Natural killer cell (primary cell): ENCODE results near the gene MASP2. TPM values are rescaled to one million over a fixed set of nuclear protein-coding genes. Genes with fewer than 3 reads are reported as not detected.

Experiments used
- ATAC-seq, 3 donors: fragments of 150-1000 bp in 2 of 3; fragments of 200-7000 bp in 1 of 3; cut with Tn5 transposase; 1 replicate in 1 of 3; 2 replicates in 2 of 3; pipeline ENCODE4 v1.10.0; 2021; ENCODE audit warnings: mild to moderate bottlenecking in 2 of 3, moderate library complexity in 2 of 3
- DNase-seq, 2 donors: peaks; one replicate each; pipeline versions ENCODE4 v3.0.0 to v3.0.0-alpha.2; 2013 to 2021; ENCODE audit warnings: mixed read lengths in 1 of 2
- H3K27ac ChIP-seq: one replicate; pipeline ENCODE4 v1.5.1; 2013; ENCODE audit warnings: mild to moderate bottlenecking, low read length
- H3K27me3 ChIP-seq: one replicate; pipeline ENCODE4 v1.6.1; 2013; ENCODE audit warnings: low read length; ENCODE audit not compliant: control insufficient read depth, insufficient read depth
- H3K36me3 ChIP-seq: one replicate; pipeline ENCODE4 v1.6.1; 2013; ENCODE audit warnings: low read length; ENCODE audit not compliant: control insufficient read depth, insufficient read depth
- H3K4me1 ChIP-seq: one replicate; pipeline ENCODE4 v1.6.1; 2013; ENCODE audit warnings: low read length; ENCODE audit not compliant: control insufficient read depth, insufficient read depth
- H3K4me3 ChIP-seq: one replicate; pipeline ENCODE4 v1.5.1; 2013; ENCODE audit warnings: low read length
- H3K9me3 ChIP-seq: one replicate; pipeline ENCODE4 v1.6.1; 2013; ENCODE audit warnings: low read length; ENCODE audit not compliant: control insufficient read depth, insufficient read depth
- H3K27ac Mint-ChIP-seq, 2 donors: one replicate each; pipeline ENCODE4 v1.8.0; 2022; ENCODE audit warnings: mild to moderate bottlenecking in 2 of 2, mixed read lengths in 2 of 2, moderate library complexity in 1 of 2
- H3K27me3 Mint-ChIP-seq, 2 donors: one replicate each; pipeline ENCODE4 v1.8.0; 2022; ENCODE audit warnings: low read depth in 2 of 2, mixed read lengths in 2 of 2
- H3K36me3 Mint-ChIP-seq: one replicate; pipeline ENCODE4 v1.8.0; 2022; ENCODE audit warnings: mixed read lengths
- H3K4me1 Mint-ChIP-seq, 2 donors: one replicate each; pipeline ENCODE4 v1.8.0; 2022; ENCODE audit warnings: mixed read lengths in 2 of 2
- H3K4me3 Mint-ChIP-seq: one replicate; pipeline ENCODE4 v1.8.0; 2022; ENCODE audit warnings: mild to moderate bottlenecking, moderate library complexity, mixed read lengths
- H3K9me3 Mint-ChIP-seq, 2 donors: one replicate each; pipeline ENCODE4 v1.8.0; 2022; ENCODE audit warnings: mixed read lengths in 2 of 2
- CTCF ChIP-seq: fragments of 200-600 bp; IDR thresholded peaks from one replicate; pipeline ENCODE4 v1.8.0; 2022; ENCODE audit warnings: antibody characterized with exemption
- WGBS: methylation state at CpG from one replicate; pipeline ENCODE4 v1.1.7; 2013; ENCODE audit warnings: missing lambda C conversion rate; ENCODE audit not compliant: insufficient coverage; 5-methylcytosine and 5-hydroxymethylcytosine counted together
- intact Hi-C: fragments of 100-400 bp; cut with micrococcal nuclease; formaldehyde crosslinking; loops from one replicate; pipeline ENCODE4 v1.14.2; 2022
- total RNA-seq, 4 donors: library from RNA; stranded (reverse); fragments of 120-200 nt in 1 of 4; gene quantifications; one replicate each; pipeline versions ENCODE4 v1.2.3 to v1.2.4, GENCODE V29; 2013 to 2022

The MASP2 gene
- total RNA-seq, 3 donors from 2014 or later (not counting 1 experiment from before 2014, with no cell fraction given) = 0.16 to 0.20 TPM; not detected in 1

GRCh38 chr1:11045428-11046269 is 1.4 kb downstream of the MASP2 start:
- Histone ChIP-seq H3K9me3 (no peaks in the 10 kb centered on the region), H3K27ac (no peak overlapping the region), H3K27me3 (no peaks in the 10 kb centered on the region), H3K4me1 (no peaks in the 10 kb centered on the region), H3K36me3 (no peaks in the 10 kb centered on the region), H3K4me3 (no peak overlapping the region)
- no peak overlapping the region for H3K4me3 Mint-ChIP-seq
- intact Hi-C loops = no loop called here
- H3K27ac Mint-ChIP-seq = no peak overlapping the region
- 80% methylated on average over 32 of the region's 32 CpGs for WGBS
- H3K36me3 Mint-ChIP-seq = no peaks in the 10 kb centered on the region
- DNase-seq = no peak
- peak in 1 of 3 donors; percentile 33 for ATAC-seq
- H3K9me3 Mint-ChIP-seq = no peaks in the 10 kb centered on the region
- no peaks in the 10 kb centered on the region for H3K27me3 Mint-ChIP-seq
- no peak for TF ChIP-seq CTCF
- H3K4me1 Mint-ChIP-seq = no peaks in the 10 kb centered on the region

GRCh38 chr1:11044849-11045427 is 2.1 kb downstream of the MASP2 start:
- intact Hi-C loops = no loop called here
- no peaks in the 10 kb centered on the region for H3K4me1 Mint-ChIP-seq
- peak in 1 of 3 donors; percentile 26 for ATAC-seq

GRCh38 chr1:11044086-11044848 is 2.8 kb downstream of the MASP2 start:
- intact Hi-C loops = no loop called here
- Histone ChIP-seq H3K27me3 (no peaks in the 10 kb centered on the region), H3K9me3 (no peaks in the 10 kb centered on the region), H3K27ac (no peak overlapping the region), H3K4me1 (no peaks in the 10 kb centered on the region), H3K4me3 (no peak overlapping the region), H3K36me3 (no peaks in the 10 kb centered on the region)
- Mint-ChIP-seq H3K4me1 (no peaks in the 10 kb centered on the region), H3K27me3 (no peaks in the 10 kb centered on the region), H3K9me3 (no peaks in the 10 kb centered on the region), H3K4me3 (no peak overlapping the region), H3K36me3 (no peaks in the 10 kb centered on the region), H3K27ac (no peak overlapping the region)
- 82% methylated on average over 16 of the region's 16 CpGs for WGBS
- no peak for DNase-seq
- no peak for TF ChIP-seq CTCF
- ATAC-seq = no peak

More at GRCh38 chr1:11044849-11045427, 2.1 kb downstream of the MASP2 start:
- no peaks in the 10 kb centered on the region for H3K27me3 Mint-ChIP-seq
- H3K27ac Mint-ChIP-seq = no peak overlapping the region
- 84% methylated on average over 16 of the region's 16 CpGs for WGBS
- DNase-seq = no peak
- H3K27me3 ChIP-seq = no peaks in the 10 kb centered on the region
- no peaks in the 10 kb centered on the region for H3K9me3 Mint-ChIP-seq
- H3K36me3 Mint-ChIP-seq = no peaks in the 10 kb centered on the region
- H3K4me3 ChIP-seq = no peak overlapping the region
- H3K27ac ChIP-seq = no peak overlapping the region
- no peak for TF ChIP-seq CTCF
- no peaks in the 10 kb centered on the region for H3K4me1 ChIP-seq
- no peaks in the 10 kb centered on the region for H3K9me3 ChIP-seq
- H3K4me3 Mint-ChIP-seq = no peak overlapping the region
- H3K36me3 ChIP-seq = no peaks in the 10 kb centered on the region
